Type B pancreatic cell (in vitro differentiated cells): ENCODE measurements around the gene CNIH4. TPM values are rescaled to one million over a fixed set of nuclear protein-coding genes. Genes with fewer than 3 reads are reported as not detected.
A peak's percentile ranks its signal among the peaks of the same experiment; 100 is the strongest.
"Not testable (repeated sequence)": the region's sequence is repeated elsewhere in the genome, so short reads cannot be mapped to it uniquely, and the experiment has no call there.

Experiments
- DNase-seq: peaks from one replicate; pipeline ENCODE4 v3.0.0; 2021; ENCODE audit warnings: mixed read lengths; ENCODE audit not compliant: unreplicated experiment; ENCODE audit errors: extremely low spot score
- H3K27ac Mint-ChIP-seq: 2 replicates; pipeline ENCODE4 v1.8.0; 2021; ENCODE audit warnings: mild to moderate bottlenecking, mixed read lengths
- H3K27me3 Mint-ChIP-seq: 2 replicates; pipeline ENCODE4 v1.8.0; 2021; ENCODE audit warnings: mixed read lengths
- H3K36me3 Mint-ChIP-seq: 2 replicates; pipeline ENCODE4 v1.8.0; 2021; ENCODE audit warnings: mixed read lengths
- H3K4me1 Mint-ChIP-seq: one replicate; pipeline ENCODE4 v1.8.0; 2021; ENCODE audit warnings: mixed read lengths; ENCODE audit not compliant: unreplicated experiment
- H3K4me3 Mint-ChIP-seq: 2 replicates; pipeline ENCODE4 v1.8.0; 2021; ENCODE audit warnings: mild to moderate bottlenecking, mixed read lengths
- H3K9me3 Mint-ChIP-seq: 2 replicates; pipeline ENCODE4 v1.8.0; 2021; ENCODE audit warnings: mixed read lengths
- long read RNA-seq: library from polyadenylated mRNA; unstranded; transcript quantifications from one replicate; pipeline ENCODE4 v2.0.0, GENCODE V29; 2020
- total RNA-seq: library from RNA; stranded (reverse); gene quantifications from 2 replicates; pipeline ENCODE4 v1.2.1, GENCODE V29; 2021; ENCODE audit warnings: low replicate concordance
- TF ChIP-seq, protein P1 (sequence below): fragments of 200-600 bp; sonication (generic); conservative IDR thresholded peaks from 2 replicates; pipeline ENCODE4 v1.5.0; 2021; ENCODE audit warnings: antibody characterized with exemption, mild to moderate bottlenecking

The CNIH4 gene
- 53.8 and 59.3 TPM in 2 replicates for total RNA-seq
- long read RNA-seq, full-length matches to known transcripts, result 38 of 52 reads
- long read RNA-seq, partial matches to known transcripts, result 9 of 52 reads
- long read RNA-seq, other reads (novel, unspliced or antisense), result 5 of 52 reads

DNA sequence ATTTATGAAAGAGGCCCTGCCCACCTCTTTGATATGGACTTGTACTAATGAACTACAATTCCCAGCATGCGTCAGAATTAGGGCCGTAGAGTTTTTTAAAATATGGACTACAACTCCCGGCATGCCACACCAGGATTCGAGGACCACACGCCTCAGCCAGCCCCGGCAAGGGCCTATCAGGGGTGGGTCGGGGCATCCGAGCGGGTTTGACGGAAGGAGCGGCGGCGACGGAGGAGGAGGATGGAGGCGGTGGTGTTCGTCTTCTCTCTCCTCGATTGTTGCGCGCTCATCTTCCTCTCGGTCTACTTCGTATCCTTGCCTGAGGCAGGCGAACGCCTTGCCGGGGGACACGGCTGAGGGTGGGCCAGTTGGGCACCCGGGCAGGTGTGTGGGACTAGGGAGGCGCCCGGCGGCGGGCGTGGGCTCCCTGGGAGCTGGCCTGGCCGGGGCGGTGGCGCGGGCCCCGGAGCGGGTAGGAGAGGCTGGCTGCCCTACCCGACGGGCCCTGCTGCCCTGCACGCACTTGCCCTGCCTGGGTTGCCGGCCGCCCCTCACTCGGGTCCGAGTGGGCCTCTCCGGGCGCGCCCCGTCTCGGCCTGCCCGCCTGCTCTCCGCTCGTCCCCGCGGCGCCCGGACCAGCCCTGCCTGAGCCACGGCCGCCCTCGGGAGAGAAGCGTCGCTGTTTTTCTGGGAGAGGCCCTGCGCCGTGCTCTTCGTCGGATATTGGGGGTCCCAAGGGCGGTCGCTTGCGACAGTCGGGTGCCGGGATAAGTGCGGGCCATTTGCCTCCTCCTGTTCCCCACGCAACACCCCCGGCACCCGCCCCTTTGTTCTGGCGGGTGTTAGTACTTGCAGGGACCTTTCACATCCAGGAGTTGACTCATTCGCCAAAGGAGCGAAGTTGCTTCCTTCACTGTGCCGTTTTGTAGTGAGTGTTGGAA lies at the start of gene CNIH4:
Gene CNIH4 (plus strand): TSS at position 195 of the 941 bp plus-strand sequence. CDS start 46 bp downstream, at position 241.
- no peaks in the 10 kb centered on the region for H3K27me3 Mint-ChIP-seq
- no peaks in the 10 kb centered on the region for H3K9me3 Mint-ChIP-seq
- H3K36me3 Mint-ChIP-seq, result peaks cover 13% of the 10 kb centered on the region
- DNase-seq, result peak; percentile 89
- TF ChIP-seq, protein P1, sequence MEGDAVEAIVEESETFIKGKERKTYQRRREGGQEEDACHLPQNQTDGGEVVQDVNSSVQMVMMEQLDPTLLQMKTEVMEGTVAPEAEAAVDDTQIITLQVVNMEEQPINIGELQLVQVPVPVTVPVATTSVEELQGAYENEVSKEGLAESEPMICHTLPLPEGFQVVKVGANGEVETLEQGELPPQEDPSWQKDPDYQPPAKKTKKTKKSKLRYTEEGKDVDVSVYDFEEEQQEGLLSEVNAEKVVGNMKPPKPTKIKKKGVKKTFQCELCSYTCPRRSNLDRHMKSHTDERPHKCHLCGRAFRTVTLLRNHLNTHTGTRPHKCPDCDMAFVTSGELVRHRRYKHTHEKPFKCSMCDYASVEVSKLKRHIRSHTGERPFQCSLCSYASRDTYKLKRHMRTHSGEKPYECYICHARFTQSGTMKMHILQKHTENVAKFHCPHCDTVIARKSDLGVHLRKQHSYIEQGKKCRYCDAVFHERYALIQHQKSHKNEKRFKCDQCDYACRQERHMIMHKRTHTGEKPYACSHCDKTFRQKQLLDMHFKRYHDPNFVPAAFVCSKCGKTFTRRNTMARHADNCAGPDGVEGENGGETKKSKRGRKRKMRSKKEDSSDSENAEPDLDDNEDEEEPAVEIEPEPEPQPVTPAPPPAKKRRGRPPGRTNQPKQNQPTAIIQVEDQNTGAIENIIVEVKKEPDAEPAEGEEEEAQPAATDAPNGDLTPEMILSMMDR, result no peak
- peaks cover 16% of the 10 kb centered on the region for H3K4me1 Mint-ChIP-seq
- H3K27ac Mint-ChIP-seq, result peak within 1 kb of the TSS; percentile 89
- peak within 1 kb of the TSS; percentile 96 for H3K4me3 Mint-ChIP-seq

DNA sequence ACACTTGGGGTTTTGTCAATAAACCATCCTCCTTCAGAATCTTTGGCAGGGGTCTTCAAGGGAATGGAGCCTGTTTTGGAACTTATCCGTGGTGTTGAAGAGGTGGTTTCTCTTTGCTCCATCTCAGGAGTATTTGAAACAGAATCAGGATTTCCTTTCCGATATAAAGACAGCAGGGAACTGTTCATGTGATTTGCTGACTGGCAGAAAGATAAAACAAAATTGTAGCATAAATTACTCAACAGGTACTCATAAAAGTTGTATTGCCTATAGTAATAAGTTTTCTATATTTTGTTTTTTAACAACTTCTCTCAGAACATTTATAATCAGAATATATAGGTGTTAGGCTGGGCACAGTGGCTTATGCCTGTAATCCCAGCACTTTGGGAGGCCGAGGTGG lies 48.6 kb upstream of the CNIH4 start:
- Mint-ChIP-seq H3K36me3 (peaks cover 28% of the 10 kb centered on the region), H3K4me1 (no peaks in the 10 kb centered on the region), H3K27ac (no peak overlapping the region), H3K9me3 (no peaks in the 10 kb centered on the region), H3K4me3 (no peak overlapping the region), H3K27me3 (no peaks in the 10 kb centered on the region)
- TF ChIP-seq, protein P1, result no peak
- DNase-seq, result no peak

DNA sequence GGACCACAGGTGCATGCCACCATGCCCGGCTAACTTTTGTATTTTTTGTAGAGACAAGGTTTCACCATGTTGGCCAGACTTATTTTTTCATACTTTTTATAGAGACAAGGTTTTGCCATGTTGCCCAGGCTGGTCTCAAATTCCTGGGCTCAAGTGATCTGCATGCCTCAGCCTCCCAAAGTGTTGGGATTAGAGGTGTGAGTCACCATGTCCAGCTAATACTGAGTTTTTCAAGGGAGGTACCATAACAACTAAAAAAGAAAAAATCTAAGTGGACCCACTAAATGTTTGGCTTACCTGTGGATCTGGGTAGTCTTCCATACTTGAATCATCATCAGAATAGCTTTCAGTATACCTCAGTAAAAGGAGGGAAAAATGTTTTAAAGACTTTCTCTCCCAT lies 45.2 kb upstream of the CNIH4 start:
- DNase-seq, H3K4me1 Mint-ChIP-seq, H3K27ac Mint-ChIP-seq, H3K9me3 Mint-ChIP-seq, H3K4me3 Mint-ChIP-seq, H3K27me3 Mint-ChIP-seq: not testable (repeated sequence)
- H3K36me3 Mint-ChIP-seq, result peaks cover 28% of the 10 kb centered on the region

DNA sequence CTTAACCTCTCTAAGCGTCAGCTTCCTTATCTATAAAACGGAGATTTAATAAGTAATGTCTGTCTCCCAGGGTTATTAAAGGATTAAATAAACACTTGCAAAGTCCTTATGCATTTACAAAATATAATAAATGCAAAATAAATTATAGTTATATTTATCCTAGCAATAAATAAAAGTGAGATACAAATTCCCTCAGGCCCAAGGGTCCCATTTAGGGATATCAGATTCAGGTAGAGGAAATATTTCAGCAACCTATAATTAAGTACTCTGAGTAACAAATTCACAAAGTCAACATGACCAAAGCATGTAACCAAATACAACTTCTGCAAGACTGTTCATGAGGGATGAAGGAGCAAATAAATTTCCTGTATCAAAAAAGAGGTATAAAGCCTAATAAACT lies 44.7 kb upstream of the CNIH4 start:
- TF ChIP-seq, protein P1, result no peak
- no peaks in the 10 kb centered on the region for H3K27me3 Mint-ChIP-seq
- H3K36me3 Mint-ChIP-seq, result peaks cover 28% of the 10 kb centered on the region
- no peak overlapping the region for H3K4me3 Mint-ChIP-seq
- no peak overlapping the region for H3K27ac Mint-ChIP-seq
- H3K9me3 Mint-ChIP-seq, result no peaks in the 10 kb centered on the region
- DNase-seq, result no peak
- H3K4me1 Mint-ChIP-seq, result peaks cover 8% of the 10 kb centered on the region

DNA sequence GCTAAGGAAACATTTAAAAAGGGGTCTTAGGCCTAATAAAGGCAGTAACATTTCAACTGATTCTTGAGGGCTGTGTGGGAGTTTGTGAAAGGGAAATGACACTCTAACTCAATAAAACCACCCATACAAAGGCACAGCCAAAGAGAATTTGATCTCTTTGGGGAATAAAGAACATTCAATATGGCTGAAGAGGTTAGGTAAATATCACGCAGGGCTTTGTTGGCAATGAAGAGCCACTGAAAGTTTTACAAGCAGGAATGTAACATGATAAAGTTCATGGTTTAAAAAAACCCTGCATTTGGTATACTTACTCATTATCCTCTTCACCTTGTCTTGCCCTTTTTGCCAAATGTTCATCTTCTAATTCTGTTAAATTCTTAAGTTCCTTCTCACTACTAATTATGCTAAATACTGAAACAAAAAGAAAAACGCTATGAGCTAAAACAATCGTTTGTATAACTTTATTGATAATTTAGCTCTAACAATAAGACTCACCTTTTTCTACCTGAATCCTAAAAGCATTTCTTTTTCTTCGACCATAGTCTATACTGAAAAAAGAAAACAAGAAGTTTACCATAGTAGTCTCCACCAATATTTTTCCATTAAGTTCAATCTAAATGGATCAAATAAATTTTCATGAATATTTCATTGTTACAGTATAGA lies 39.2 kb upstream of the CNIH4 start:
- TF ChIP-seq, protein P1, result no peak
- Mint-ChIP-seq H3K36me3 (peaks cover 16% of the 10 kb centered on the region), H3K27ac (no peak overlapping the region), H3K4me1 (peaks cover 8% of the 10 kb centered on the region), H3K9me3 (no peaks in the 10 kb centered on the region), H3K4me3 (no peak overlapping the region), H3K27me3 (no peaks in the 10 kb centered on the region)
- DNase-seq, result no peak

DNA sequence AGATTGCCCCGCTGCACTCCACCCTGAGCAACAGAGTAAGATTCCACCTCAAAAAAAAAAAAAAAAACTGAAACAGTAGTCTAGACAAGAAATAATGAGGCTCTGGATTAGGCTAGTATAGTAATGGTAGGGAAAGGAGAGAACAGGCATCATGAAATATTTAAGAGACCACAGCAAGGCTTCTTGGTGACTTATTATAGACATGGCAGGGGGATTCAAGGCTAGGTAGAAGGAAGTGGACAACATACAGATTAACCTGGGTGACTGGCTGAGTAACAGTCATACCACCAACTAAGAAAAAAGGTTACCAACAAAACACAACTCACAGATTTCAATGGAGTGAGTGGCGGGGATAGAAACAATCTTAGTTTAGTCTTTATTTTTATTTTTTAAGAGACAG lies 35.0 kb upstream of the CNIH4 start:
- no peak overlapping the region for H3K27ac Mint-ChIP-seq
- no peaks in the 10 kb centered on the region for H3K9me3 Mint-ChIP-seq
- no peak for DNase-seq
- no peaks in the 10 kb centered on the region for H3K4me1 Mint-ChIP-seq
- peaks cover 5% of the 10 kb centered on the region for H3K36me3 Mint-ChIP-seq
- no peak overlapping the region for H3K4me3 Mint-ChIP-seq
- TF ChIP-seq, protein P1, result no peak
- no peaks in the 10 kb centered on the region for H3K27me3 Mint-ChIP-seq
